Fibroblast of the conjunctiva (primary cell): Measurements from ENCODE around the gene C4BPB.
A peak's percentile ranks its signal among the peaks of the same experiment; 100 is the strongest.

Experiments used
- DNase-seq: peaks from one replicate; pipeline ENCODE4 v3.0.0-alpha.2; 2010; ENCODE audit warnings: low read depth

The C4BPB gene

DNA sequence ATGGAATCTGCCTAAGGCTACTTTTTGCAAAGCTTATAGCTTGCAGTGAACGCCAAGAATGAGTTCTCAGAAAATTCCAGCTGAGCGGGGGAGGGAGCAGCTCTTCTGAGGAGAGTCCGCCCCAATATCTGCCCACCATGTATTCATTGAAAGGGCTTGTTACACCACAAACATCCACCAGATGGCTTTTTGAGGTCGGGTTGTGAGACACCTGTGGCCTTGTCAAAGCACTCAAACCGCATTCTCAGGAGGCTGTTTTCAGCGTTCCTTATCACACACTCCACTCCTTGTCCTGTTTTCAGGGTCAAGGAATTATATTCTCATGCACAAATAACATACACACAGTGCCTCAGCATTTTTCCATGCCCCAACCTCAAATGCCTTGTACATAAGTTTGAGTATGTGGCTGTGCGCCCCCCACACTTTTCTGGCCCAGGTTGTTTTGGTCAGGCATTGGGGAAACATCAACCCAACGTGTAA lies 3.9 kb upstream of the C4BPB start:
- peak; percentile 38 for DNase-seq

DNA sequence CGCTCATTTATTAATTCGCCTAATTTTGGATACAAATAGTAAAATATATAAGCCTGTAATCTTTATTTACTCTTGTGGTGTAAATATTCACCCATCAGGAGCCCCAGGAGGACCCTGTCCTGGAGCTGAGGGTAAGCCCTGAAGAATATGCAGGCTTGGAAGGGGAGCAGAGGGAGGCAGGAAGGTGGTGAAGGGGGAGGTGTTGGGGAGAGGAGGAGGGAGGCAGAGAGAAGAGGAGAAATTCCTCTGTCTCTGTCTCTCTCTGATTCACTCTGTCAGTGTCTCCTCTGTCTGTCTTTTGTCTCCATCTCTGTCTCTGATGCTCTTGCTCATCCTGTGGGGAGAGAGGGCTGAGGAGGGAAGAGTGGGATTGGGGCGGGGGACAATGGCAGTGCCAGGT lies 2.8 kb upstream of the C4BPB start:
- DNase-seq, result no peak

DNA sequence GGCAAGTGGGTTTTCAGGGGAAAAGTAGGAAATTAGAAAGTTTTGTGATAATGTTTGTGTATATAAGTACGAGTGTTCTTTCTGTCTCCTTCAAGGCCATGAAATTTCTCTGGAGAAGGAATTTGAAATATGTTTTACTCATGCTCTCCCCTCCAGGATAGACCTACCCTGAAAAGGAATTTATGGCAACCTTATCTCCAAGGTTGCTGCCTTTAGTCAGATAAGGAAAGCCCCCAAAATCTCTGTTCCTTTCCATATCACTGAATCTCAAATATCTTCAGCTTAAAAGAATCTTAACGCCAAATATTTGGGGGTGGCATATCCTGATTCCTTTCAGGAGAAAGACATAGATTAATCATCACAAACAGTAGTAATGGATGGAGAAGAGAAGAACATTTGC lies 499 bp upstream of the C4BPB start:
- no peak for DNase-seq

DNA sequence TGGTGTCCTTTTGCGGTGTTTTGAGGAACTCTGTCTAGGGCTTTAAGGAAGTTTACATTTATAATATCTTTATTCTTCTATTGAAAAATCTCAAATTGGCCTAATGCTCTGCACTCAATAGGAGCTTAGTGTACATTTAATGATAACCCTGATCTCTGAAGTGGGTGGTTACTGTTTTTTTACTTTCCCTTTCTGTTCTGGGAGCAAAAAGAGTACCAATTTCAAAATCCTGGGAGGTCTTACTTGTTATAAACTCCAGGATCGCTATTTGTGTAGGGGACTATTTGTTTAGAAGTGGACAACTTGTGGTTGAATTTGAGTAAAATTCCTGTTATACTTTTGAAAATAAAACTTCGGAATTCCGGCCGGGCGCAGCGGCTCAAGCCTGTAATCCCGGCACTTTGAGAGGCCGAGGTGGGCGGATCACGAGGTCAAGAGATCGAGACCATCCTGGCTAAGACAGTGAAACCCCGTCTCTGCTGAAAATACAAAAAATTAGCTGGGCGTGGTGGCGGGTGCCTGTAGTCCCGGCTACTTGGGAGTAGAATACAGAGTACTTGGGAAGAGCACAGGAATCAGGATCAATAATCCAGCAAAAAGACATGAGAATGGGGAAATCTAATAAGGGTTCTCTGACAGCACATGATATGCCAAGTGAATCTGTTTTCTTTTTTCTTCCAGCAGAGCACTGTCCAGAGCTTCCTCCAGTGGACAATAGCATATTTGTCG lies 1.1 kb downstream of the C4BPB start:
- no peak for DNase-seq

DNA sequence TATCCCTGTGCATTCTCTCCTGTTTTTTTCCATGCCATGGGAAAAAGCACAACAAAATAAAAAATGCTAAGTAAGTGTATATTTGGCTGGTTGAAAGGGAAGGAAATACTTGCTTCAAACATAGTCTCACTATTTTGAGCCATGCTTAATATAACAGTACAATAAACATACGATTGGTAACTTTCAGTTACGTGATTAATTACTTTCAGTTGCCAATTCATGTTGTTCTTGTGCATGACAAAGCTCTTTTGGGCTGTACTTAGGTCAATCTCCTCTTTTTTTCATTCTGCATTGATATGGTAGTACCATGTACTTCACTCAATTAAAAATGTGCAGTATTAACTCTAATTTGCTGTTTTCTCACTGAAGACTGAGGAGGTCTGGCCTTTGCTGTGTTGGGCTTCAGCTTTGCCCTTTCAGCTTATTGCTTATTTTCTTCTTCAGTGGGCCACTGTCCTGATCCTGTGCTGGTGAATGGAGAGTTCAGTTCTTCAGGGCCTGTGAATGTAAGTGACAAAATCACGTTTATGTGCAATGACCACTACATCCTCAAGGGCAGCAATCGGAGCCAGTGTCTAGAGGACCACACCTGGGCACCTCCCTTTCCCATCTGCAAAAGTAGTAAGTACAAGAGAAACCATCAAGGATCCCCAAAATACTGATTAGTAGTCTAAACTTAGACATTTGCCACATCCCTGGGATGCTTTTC lies 2.7 kb downstream of the C4BPB start:
- DNase-seq, result no peak

DNA sequence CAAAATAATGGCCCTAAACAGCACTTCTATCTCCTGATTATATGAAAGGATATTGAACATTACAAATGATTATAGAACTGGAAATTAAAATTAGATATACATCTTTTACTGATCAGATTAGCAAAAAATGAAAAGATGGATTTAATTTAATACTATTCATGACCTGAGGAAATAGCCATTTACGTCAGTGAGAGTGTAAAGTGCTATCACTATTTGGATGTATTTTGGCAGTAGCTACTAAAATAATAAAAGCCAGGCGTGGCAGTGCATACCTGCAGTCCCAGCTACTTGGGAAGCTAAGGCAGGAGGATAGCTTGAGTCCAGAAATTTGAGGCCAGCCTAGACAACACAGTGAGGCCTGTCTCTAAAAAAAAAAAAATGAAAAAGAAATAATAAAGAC lies 5.3 kb downstream of the C4BPB start:
- no peak for DNase-seq

- no peak for DNase-seq
Measured at GRCh38 chr1:207097871-207098324, 9.2 kb downstream of the C4BPB start.

DNA sequence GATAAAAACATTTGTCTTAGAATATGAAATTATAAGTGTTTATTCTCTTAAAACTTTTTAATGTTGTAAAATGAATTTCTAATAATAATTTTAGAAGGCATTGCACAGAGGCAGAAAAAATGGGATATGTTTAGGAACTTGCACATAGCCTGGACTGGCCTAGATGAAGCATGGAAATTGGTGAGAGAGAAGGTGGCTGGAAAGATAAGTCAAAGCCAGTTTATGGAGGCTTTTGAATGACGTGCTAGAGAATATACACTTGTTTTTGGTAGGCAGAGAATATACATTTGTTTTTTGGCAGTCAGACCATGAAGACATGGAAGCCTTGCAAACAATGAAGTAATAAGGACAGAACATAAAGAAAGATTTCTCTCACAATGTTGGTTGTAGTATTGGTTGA lies 13.1 kb downstream of the C4BPB start:
- DNase-seq, result no peak

- no peak for DNase-seq
Measured at GRCh38 chr1:207102146-207102545, 13.5 kb downstream of the C4BPB start.

DNA sequence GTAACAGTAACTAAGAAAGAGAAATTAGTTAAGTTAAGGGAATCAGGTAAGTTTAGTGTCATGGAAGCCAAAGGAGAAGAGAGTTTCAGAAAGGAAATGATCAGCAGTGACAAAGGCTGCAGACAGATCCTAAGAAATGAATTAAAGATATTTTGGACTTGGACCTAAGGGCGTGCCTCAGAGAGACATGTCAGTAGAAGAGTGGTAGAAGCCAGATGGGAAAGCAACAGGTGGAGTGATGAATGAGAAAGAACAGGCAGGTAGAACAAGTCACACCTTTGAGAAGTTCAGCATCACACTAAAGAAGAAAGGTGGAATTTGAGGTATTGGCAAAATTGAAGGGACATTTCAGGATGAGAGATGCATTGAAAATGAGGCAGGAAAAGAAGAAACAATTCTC lies 14.0 kb downstream of the C4BPB start:
- DNase-seq, result no peak

GRCh38 chr1:207103892-207104373 lies 15.3 kb downstream of the C4BPB start, which contains the start of gene C4BPA:
C4BPA (plus strand) TSS chr1:207104233; CDS start chr1:207113026, 8,793 bp downstream.
- no peak for DNase-seq

DNA sequence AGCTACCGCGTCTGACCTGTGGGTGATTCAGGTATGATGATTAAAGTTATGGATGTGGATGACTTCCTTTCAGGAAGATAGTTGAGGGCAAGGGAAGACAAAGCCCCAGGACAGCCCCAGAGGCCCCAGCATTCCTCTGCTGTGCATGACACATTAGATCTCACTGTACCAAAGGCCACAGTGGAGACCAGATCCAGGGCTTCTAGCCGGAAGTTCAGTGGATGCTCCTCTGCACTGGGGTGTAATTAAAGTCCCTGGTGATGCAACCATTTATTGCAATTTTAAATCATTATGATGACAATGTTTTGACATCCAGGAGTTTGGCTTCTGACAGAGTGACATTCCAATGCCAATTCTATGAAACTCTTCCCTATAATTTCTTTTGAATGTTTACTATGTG lies 20.3 kb downstream of the C4BPB start:
- no peak for DNase-seq

- no peak for DNase-seq
Measured at GRCh38 chr1:207112616-207113296, 24.1 kb downstream of the C4BPB start.

GRCh38 chr1:207115269-207115668 lies 26.6 kb downstream of the C4BPB start:
- DNase-seq, result no peak

DNA sequence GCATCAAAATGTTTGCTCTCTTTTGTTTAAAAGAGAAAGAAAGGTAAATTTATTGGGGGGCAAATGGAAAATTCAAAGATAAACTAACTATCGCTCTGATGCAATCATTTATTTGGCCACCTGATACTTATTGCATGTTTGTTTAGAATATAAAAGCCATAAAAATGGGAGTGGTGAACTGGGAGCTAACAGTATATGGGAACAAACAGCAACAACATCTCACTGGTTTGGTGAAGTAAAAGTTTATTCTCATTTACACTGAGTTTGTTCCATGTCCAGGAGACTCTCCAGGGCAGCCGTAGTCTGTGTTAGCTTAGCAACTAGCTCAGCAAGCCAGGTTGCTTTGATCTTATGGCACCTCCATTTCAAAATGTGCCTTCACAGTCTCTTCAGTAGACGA lies 35.7 kb downstream of the C4BPB start:
- DNase-seq, result no peak

DNA sequence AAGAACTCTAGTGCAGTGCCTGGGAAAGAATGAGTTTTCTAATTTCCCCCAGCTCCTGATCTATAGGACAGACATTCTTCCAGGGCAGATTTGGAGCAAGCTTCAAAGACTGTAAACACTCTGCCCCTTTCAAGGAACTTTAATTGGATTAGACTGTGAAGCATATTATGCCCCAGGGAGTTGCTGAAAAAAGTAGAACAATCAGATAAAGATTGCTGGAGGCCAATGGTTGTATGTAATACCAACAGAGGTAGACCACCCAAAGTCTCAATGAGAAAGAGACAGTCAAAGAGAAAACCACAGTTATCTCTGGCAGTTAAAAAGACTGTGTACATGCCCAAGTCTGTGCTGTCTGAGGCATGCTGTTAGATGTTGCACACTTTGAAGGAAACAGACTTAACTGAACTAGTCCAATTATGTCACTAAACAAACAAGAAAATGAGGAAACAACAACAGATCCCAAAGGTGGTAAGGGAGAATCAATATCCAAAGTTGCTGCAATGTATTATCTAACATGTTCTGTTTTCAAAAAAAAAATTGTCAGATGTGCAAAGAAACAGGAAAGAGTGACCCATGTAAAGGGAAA lies 39.8 kb downstream of the C4BPB start:
- DNase-seq, result no peak

DNA sequence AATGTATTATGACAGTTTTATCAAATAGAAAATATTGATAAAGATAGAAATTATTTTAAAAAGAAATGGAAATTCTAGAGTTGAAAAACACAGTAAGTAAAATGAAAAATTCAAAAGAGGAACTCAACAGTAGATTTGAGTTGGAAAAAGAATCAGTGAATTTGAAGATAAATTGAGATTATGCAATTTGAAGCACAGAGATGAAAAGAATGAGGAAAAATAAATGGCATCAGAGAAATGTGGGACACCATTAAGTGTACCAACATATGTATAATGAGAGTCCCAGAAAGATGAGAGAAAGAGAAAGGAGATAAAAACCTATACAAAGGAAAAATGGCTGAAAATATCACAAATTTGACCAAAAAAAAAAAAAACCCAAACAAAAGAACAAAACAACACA lies 40.4 kb downstream of the C4BPB start:
- DNase-seq, result no peak

DNA sequence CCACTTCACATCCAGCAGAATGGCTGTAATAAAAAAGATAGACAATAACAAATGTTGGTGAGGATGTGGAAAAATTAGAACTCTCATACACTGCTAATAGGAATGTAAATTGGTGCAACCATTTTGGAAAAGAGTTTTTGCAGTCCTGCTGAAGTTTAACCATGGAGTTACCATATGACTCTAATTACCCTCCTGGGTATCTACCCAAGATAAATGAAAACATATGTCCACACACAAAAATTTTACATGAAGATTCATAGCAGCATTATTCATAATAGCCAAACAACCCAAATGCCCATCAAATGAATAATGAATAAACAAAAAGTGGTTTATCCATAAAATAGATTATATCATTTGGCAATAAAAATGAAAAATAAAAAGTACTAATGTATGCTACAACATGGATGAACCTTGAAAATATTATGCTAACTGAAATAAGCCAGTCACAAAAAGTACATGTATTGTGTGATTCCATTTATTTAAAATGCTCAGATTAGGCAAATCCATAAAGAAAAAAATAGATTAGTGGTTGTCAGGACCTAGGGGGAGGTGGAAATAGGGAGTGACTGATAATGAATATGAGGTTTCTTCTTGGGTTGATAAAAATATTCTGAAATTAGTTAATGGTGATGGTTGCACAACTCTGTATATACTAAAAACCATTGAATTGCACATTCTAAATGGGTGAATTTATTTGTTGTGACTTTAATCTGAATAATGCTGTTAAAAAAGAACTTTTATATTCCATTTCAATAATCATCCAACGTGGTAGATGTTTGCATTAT lies 41.8 kb downstream of the C4BPB start:
- DNase-seq, result no peak

DNA sequence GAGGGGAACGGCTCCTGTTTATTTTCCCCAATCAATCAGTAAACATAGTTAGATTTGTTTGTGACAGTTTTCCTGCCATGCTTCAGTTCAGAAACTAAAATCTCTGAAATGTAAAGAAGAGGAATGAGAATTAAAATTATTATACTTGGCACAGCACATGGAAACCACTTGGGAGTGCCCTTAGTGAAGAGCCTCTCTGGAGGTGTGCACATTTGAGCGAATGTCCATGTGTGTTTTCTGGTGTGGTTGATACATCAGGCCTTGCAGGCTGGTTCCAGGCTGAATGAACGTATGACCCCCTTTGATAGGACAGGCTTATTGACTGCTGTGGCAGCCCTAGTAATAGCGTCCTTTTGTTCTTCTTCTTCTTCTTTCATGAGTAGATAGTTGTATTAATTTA lies 42.5 kb downstream of the C4BPB start:
- DNase-seq, result no peak

DNA sequence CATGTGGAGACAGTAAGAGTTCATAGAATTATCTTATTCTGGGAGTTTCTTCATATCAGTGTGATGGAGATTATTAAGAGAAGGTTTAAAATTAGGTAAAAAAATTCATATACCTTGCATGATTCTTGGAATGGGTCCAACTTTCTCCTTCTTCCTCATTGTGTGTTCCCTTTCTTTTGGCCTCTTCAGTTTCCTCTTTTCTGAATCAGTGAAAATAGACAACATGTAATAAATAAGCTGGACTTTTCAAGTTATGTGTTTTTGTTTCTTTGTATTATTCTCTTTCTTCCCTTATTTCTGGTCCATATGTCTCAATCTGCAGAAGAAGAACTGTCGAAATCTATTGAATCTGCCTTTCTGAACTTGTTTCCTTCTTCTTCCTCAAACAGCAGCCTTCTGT lies 45.9 kb downstream of the C4BPB start:
- DNase-seq, result no peak

DNA sequence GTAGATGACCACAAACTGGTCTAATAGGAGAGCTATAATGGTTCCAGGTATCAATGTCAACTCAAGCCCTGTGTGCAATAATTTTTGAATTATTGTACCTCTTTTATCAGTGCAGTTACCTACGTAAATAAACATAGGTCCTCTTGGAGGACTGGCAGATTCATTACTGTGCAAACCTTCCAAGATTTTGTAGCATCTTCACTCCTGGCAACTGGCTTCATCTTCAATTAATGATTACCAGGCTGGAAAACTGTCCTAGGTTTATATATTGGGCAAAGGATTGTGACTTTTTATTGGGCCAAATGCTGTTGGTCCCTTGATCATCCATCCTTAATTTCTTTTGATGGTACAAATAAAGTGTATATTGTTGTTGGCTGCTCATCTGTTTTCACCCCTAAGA lies 51.0 kb downstream of the C4BPB start:
- DNase-seq, result no peak

DNA sequence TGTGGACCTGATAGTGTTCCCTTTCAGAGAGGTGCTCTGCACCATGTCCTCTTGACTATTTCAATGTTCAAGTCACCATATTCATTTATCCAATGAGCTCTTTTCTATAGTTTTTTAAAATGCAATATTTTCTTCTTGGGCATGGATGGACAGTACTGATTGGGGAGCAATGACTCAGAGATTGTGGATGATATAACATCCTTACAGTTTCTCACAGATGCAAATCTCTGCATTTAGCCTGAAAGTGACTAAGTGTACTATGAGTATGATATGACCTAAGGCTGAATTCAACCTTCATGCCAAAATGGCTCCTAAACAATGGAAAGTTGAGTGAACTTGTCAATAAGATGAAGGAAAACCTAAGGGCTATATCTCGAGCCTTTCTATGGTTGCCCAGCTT lies 51.9 kb downstream of the C4BPB start:
- no peak for DNase-seq
